HG03460 (cell line): ENCODE data around the gene PROM1.

Source experiments
- ATAC-seq: cut with Tn5 transposase; IDR thresholded peaks from one replicate; pipeline ENCODE4 v1.9.1; 2021; ENCODE audit not compliant: unreplicated experiment

Gene PROM1

DNA sequence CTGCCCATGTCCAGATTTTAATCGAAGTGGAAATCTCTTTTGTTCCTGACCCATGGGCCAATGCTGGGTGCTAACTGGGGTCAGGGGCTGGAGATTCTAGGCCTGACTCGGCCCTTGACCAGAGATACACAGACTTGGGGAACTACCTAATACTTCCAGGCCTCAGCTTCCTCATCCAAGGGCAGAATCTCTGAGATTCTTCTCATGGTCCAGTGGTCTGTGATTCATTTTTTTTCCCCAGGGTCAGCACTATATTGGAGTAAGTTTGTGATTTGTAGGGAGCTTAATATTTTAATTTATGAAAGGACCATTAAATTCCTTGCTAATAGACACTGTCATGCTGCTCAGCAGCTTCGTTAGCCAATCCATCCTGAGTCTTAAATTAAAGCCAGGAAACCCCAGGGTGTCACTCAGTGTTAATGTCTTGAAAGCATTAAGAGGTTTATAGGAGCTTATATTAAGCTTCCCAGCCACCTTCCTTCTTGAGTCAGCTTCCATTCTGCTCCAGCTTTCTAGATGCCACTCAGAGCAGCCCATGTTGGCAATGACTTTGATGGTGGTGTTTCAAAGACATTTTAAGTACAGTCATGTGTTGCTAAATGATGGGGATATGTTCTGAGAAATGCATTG lies 27.0 kb upstream of the PROM1 start:
- no peak for ATAC-seq

DNA sequence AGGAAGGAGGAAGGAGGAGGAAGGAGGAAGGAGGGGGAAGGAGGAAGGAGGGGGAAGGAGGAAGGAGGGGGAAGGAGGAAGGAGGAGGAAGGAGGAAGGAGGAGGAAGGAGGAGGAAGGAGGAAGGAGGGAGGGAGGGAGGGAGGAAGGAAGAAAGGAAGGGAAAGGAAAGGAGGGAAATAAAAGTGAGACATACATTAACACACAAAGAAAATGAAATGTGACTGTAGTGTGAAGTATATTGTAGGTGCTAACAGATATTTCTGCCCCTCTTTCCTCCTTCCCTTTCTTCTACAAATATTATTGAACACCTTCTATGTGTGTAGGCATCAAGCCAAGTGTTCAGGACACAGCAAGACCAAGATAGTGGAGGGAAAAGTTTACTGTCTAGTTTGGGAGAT lies 26.4 kb upstream of the PROM1 start:
- no peak for ATAC-seq

DNA sequence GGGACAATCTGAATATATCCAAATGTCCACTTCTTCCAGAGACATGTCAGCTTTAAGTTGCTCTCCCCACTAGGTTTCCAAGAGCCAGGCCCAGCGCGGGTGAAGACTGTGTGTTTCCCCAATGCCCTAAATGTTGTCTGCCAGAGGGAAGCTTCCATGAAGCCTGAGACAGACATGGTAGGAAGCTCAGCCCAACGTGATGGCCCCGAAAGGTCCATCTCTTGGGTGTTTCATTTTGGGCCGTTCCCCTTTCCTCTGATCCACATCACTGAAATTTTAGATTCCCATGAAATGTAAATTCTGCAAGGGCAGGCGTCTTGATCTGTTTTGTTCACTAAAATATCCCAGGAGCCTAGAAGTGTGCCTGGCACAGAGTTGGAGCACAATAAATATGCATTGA lies 25.4 kb upstream of the PROM1 start:
- no peak for ATAC-seq

DNA sequence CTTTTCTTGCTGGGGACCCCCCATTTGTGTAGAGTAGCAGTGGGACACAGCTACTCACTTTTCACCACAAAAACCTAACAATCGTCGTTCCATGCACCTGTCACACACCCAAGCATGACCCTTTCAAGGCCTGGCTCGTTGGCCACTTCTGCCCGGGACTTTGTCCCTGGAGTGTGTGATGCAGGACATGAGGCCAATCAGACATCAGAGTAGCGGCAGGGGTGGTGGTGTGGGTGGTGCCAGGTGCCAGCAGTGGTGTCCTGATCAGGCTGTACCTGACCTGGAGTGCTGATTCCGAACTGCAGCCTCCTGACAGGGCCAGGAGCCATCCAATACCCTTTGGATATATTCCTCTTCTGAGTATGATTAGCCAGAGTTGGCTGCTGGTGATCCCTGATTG lies 23.1 kb upstream of the PROM1 start:
- no peak for ATAC-seq

DNA sequence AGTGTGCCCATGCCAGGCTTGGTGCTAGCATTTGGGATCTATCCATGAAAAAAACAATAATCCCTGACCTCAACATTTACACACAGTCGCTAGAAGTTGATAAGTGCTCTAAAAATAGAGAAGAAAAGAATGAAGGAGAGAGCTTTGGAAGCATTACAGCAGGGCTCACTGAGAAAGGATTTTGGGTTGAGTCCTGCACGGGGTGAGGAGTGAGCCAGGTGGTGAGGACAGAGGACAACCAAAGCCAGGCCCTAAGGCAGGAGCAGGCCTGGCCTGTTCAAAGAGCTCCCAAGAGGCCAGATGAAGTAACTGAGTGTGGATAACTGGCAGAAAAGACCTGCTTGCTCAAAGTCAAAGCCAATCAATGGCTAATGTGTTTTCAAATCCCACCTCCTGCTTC lies 20.7 kb upstream of the PROM1 start:
- no peak for ATAC-seq

DNA sequence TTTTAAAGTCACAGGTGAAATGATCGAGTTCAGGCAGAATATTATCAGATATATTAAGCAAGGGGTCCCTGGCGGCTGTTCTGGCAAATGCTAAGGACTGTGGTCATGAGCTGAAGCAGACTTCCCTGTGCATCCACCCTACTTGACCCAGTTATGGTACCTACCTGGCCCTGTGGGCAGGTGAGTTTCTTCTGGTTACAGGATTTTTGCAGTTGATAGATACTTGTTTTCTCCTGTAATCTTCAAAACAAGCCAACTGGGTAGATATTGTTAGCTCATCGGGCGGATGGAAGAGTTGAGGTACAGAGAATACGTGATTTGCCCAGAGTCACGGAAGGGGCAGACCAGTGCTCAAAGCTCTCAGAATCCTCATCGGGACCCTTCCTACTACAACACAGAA lies 18.5 kb upstream of the PROM1 start:
- no peak for ATAC-seq

DNA sequence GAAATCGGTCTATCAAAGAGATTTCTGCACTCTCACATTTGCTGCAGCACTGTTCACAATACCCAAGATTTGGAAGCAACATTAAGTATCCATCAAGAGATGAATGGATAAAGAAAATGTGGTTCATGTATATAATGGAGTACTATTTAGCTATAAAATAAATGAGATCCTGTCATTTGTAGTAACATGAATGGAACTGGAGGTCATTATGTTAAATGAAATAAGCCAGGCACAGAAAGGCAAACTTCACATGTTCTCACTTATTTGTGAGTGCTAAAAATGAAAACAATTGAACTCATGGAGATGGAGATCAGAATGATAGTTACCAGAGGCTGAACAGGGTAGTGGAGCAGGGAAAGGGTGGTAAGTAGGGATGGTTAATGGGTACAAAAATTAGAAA lies 17.0 kb upstream of the PROM1 start:
- ATAC-seq = no peak

DNA sequence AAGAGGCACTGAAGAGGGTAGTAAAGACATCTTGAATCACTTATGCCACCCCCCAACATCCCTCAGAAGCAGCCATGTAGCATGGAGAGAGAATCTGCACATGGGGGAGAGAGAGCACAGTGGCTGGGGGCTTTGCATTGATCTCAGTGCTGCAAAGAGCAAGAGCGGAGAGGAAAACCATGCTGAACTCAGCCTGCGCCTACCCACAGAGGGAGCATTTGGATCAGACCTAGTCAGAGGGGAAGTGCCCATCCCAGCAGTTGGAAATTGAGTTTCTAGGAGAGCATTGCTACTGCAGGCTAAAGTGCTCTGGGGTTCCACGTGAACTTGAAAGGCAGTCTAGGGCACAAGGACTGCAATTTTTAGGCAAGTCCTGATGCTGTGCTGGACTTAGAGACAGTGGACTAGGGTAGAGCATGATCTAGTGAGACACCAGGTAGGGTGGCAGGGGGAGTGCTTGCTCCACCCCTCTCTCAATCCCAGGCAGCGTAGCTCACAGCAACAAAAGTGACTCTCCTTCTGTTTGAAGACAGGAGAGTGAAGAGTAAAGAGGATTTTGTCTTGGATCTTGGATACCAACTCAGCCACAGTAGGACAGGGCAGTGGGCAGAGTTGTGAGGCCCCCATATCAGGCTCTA lies 9.0 kb upstream of the PROM1 start:
- ATAC-seq = no peak

DNA sequence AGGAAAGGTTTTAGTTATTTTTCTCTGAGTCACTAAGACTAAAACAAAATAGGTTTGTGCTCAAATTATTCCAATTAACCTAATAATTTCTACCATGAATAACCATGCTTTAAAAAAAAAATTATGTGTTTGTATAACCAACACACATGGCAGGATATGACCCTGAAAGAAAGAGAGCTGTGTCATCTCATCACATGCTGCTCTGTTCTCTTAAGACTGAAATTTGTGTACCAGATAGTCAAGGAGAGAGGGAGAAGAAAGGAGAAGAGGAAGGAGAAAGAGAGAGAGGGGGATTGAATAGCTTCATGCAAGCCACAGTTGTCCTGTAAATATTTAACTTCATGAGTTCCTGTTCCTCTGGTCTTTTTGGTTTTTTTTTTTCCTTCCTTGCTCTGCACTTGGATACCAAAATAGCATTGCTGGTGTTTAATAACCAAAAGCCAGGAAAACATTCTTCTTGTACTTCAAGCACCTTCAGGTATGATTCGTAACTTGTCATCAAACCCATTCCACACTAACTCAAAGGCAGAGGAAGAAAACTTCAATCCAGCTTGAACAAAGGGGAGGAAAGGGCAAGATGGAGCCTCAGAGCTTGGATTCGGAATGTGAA lies 6.4 kb upstream of the PROM1 start:
- ATAC-seq = no peak

DNA sequence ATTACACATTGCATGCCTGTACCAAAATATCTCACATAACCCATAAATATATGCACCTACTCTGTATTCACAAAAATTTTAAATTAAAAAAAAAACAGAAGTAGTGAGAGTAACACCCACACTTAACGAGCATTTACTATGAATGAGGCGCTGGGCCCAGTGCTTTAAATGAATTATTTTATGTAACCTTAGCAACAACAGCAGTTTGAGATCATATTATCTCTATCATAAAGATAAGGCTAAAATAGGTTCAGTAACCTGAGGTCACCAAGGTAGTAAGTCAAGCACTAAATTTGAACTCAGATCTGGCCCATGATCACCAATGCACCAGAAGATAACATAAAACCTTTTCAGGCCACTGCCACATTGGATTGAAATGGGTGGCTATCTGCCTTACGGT lies 5.3 kb upstream of the PROM1 start:
- ATAC-seq = no peak

DNA sequence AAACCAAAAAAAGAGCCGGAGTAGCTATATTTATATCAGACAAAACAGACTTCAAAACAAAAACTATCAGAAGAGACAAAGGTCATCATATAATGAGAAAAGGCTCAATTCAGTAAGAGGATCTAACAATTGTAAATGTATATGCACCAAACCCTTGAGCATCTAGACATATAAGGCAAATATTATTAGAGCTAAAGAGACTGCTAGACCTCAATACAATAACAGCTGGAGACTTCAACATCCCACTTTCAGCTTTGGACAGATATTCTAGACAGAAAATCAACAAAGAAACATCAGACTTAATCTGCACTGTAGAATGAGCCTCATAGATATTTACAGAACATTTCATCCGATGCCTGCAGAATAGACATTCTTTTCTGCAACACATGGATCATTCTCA lies 4.8 kb upstream of the PROM1 start:
- no peak for ATAC-seq

DNA sequence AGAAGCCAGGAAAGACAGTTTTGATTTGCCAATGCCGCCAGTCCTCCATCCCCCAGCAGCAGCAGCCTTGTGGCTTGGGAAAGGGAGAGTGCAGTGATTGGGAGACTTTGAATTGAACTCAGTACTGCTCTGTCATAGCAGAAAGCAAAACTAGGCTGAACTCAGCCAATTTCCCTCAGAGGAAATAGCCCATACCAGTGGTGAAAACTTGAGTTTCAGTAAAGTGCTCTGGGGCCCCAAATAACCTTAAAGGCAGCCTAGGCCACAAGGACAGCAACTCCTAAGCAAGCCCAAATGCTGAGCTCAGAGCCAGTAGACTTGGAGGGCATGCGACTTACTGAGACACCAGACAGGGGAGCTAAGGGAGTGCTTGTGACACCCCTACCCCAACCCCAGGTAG lies 2.0 kb upstream of the PROM1 start:
- ATAC-seq = no peak

DNA sequence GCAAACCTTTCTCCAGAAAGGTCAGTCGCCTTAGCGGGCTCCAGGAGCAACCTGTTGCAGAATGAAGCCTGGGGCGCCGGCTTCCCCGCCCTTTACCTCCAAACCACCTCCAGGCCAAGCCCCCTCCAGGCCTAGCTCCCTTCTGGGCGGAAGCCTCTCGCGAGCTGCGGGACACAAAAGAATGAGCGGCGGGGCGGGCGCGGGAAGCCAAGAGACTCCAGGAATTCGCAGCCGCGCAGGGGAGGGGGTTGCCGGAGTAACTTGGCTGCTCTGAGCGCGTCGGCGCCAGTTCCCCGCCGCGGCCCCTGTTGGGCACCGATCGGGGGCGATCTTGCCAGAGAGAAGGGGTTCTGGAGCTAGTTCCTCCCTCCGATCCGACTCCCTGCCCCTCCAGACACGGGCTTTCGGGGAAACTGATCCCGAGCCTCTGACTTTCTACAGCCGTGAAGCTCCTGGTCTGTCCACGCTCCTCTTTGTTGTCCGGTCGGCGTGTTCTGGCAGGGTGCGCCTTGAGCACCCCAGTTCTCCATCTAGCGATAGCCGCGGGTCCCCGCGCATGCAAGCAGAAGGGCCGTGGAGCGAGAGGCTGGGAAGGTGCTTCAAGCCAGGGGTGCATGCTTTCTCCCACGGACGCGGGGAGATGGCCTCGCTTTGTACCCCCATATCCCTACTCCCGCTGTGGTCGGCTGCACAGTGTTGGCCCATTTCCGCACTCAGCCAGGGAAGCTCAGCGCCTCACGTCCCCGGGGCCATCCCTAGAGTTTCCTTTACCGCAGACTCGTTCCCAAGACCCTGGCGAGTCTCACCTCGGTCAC lies 1.2 kb downstream of the PROM1 start:
- ATAC-seq = no peak

DNA sequence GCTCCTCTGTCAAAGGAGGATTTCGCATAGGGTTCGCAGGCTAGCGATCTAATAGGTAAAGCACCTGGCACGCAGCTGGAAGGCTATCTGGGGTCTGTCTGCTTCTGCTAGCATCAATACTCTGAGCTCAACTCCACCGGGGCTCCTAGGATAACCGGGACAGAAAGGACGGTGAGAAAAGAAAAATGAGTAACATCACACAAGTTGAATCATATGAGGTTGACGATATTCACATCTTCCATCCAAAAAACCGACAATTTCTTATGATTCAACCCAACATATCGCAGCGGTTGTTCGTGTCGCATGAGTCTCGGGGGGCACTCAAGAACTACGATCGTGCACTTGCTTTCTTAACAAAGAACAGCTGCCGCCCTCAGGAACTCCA lies 1.8 kb downstream of the PROM1 start:
- ATAC-seq = no peak

DNA sequence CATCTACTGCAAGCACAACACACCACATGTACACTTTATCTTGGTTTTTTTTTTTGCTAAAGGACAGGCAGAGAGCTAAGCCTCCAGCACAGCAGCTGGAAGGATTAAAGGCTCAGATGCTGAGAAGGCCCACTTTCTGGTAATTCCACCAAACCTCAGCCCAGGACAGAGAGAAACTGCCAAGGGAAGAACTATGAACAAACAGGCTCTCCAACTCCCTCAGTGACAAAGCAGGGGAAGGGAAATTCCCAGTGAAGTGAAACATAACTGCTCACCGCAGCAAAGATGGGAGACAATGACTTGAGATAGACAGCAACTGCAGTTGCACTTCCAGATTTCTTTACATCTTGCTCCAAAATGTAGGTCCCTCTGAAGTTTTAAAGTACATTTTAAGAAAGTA lies 4.8 kb downstream of the PROM1 start:
- peak; percentile 84 for ATAC-seq

DNA sequence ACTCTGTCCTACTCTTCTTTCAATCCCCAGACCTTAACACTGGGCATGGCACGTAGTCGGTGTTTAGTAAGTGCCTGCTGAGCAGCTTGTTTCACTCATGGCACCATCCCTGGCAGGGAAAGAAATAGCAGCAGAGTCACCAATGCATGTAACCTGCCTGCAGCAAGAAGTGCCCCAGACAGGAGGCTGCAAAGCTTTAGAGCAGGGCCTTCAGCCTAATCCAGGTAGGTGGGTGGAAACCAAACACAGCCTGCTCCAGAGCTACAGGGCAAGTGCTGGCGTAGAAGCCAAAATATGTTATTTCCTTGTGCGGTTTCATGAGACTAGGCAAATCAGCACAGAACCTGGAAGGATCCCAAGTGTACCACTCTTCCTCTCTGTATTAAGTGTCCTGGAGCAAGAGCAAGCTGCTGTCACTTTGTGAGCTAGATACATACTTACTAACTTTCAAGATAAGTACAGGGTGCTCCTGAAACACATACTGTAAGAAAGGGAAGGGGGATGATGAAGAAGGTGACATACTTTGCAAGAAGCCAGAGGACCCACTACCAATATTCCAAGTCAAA lies 5.5 kb downstream of the PROM1 start:
- ATAC-seq = no peak

DNA sequence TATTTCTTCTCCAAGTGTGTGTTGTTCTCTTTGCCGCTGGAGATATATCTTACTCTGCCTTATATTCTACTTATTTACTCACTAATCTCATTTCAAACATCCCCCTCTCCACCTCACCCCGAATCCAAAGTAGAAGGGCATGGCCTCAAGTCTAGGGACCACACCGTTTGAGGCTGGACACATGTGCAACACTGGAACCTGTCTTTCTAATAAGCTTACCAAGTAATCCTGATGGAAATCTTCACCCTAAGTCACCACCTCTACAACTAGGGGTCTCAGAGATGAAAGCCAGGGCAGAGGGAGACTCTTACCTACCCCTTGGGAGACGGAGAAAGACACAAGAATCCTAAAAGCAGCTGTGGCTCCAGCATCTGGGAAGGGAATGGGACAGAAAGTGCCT lies 6.0 kb downstream of the PROM1 start:
- no peak for ATAC-seq

DNA sequence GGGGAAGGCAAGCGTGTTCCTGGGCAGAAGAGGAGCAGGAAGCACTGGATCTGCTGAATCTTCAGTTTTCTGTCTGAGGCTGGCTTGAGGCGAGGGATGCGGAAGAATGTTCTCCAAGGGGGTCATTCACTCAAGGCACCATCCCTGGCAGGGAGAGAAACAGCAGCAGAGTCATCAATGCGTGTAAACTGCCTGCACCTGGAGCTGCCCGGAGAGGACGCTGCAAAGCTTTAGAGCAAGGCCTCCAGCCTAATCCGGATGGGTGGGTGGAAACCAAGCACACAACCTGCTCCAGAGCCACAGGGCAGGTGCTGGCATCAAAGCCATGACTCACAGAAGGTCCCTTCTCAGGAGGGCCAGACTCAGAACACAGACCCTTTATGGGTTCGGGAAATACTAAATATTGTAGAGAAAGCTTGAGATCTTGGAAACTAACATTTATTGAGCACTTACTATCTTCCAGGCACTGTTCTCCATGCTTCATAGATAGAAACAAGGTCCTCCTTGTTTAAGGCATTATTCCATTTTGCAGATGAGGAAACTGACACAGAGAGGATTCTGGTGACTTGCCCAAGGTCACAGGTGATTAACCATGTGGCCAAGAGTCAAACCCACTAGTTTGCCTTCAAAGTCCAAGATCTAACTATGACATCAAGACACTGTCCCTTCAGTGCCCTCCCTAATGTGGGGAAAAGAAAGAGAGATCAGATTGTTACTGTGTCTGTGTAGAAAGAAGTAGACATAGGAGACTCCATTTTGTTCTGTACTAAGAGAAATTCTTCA lies 7.7 kb downstream of the PROM1 start:
- no peak for ATAC-seq

DNA sequence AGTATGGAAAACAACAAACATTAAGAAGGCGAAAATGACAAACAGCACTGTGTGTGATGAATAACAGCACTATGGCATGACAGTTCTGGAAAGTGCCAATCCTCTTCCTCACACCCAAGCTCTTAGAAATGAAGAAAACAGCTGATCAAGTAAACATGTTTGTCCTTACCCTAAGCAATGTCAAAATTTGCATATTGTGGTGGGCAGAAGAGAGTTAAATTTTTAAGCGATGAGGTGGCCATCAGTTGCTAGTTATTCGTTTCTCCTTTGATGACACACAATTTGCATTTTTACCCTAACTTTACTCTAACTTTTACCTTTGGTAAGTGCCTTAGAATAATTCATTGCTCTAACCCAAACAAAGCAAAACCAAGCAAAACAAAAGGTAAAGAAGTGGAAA lies 8.8 kb downstream of the PROM1 start:
- ATAC-seq = no peak

DNA sequence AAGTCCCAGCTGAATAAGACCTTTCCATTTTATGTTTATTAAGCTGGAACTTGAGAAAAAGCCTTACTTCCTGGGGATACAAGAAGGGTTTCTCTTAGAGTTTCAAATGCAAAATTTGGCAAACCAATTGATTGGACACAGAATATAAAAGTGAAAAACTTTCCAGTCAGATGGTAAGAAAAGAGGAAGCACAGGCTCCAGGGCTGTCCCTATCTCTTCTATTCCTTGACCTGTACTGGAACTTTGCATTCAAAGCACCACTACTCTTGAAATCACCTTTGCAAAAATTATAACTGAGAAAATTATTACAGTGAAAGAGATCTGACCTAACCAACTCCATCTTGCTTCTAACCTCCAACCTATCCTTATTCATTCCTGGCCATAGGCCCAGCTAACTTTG lies 11.7 kb downstream of the PROM1 start:
- no peak for ATAC-seq

DNA sequence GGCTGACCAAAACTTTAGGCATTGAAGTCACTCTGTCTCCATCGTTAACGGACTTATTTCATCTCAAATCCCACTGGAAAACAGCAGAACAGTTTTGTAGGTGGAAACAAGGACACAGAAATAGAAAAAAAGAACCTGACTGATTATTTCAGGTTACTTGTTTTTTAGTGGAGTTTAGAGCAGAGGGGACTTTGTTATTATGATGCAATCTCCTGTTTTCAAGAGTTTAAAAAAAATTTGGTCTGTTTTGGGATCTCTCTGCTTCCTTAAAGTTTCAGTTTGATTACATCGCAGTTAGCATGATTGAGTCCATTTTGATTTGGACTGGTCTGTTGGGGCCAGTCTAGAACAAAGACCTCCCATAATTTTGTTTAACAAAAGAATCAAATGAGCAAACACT lies 13.6 kb downstream of the PROM1 start:
- no peak for ATAC-seq
